BLaER1 (cell line): Measurements from ENCODE around the gene ANKS1B.

ENCODE experiments used
- H3K27ac ChIP-seq: shearing (Covaris generic); formaldehyde crosslinking; 2 replicates; pipeline ENCODE4 v1.8.1; 2022
- H3K27me3 ChIP-seq: shearing (Covaris generic); formaldehyde crosslinking; 2 replicates; pipeline ENCODE4 v1.8.1; 2022
- H3K36me3 ChIP-seq: shearing (Covaris generic); formaldehyde crosslinking; 2 replicates; pipeline ENCODE4 v1.8.1; 2022
- H3K4me1 ChIP-seq: shearing (Covaris generic); formaldehyde crosslinking; 2 replicates; pipeline ENCODE4 v1.8.1; 2022
- H3K4me2 ChIP-seq: shearing (Covaris generic); formaldehyde crosslinking; 2 replicates; pipeline ENCODE4 v1.8.1; 2022
- H3K4me3 ChIP-seq: shearing (Covaris generic); formaldehyde crosslinking; 2 replicates; pipeline ENCODE4 v1.8.1; 2022
- H3K9ac ChIP-seq: shearing (Covaris generic); formaldehyde crosslinking; 2 replicates; pipeline ENCODE4 v1.8.1; 2022
- H3K9me3 ChIP-seq: shearing (Covaris generic); formaldehyde crosslinking; 2 replicates; pipeline ENCODE4 v1.8.1; 2022
- H4K20me1 ChIP-seq: shearing (Covaris generic); formaldehyde crosslinking; 2 replicates; pipeline ENCODE4 v1.8.1; 2022
- Cebpa-rat ChIP-seq: shearing (Covaris generic); IDR thresholded peaks from 2 replicates; pipeline ENCODE4 v1.8.1; 2022

The ANKS1B gene

DNA sequence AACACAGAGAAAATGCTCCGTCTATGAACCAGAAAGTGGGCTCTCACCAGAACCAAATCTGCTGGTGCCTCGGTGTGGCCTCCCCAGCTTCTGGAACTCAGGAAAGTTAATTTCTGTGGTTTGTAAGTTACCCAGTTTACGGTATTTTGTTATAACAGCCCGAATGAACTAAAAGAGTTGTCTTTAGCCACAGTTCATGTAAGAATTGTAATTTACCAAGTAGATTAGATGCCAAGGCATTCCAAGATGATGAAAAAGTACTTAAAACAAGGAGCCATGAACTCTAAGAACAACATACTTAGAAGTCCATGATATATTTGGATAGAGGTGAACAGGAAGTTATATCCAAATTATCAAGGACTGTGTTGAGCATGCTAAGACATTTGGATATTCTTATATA is 597.1 kb downstream of the ANKS1B start:
- Histone ChIP-seq H4K20me1 (no peaks in the 10 kb centered on the region), H3K4me1 (peaks cover 56% of the 10 kb centered on the region), H3K9me3 (no peaks in the 10 kb centered on the region), H3K36me3 (peaks cover 47% of the 10 kb centered on the region), H3K27ac (peak overlapping the region; percentile 55), H3K27me3 (no peaks in the 10 kb centered on the region), H3K4me2 (no peak overlapping the region), H3K4me3 (no peak overlapping the region), H3K9ac (no peak overlapping the region)
- no peak for TF ChIP-seq Cebpa-rat

DNA sequence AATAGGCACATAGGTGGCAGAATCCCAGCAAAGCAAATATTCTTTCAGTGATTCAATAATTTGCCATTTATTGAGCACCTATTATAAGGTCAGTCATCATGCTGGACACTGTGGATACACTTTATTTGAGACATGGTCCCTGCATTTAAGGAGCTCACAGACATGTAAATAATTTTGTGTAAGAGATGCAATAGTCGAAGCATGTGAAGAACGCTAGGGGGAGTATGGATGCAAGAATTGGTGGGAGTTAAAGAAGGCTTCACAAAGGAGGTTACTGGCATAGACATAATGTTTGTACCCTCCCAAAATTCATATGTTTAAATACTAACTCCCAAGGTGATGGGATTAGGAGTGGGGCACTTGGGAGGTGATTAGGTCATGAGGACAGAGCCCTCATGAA is 597.8 kb downstream of the ANKS1B start:
- Histone ChIP-seq H3K9ac (no peak overlapping the region), H3K4me3 (no peak overlapping the region), H4K20me1 (no peaks in the 10 kb centered on the region), H3K27ac (no peak overlapping the region), H3K4me1 (peaks cover 49% of the 10 kb centered on the region), H3K27me3 (no peaks in the 10 kb centered on the region), H3K9me3 (no peaks in the 10 kb centered on the region), H3K4me2 (no peak overlapping the region), H3K36me3 (peaks cover 50% of the 10 kb centered on the region)
- TF ChIP-seq Cebpa-rat, result no peak

GRCh38 chr12:99383258-99383657 is 601.5 kb downstream of the ANKS1B start:
- peaks cover 25% of the 10 kb centered on the region for H3K4me1 ChIP-seq
- no peaks in the 10 kb centered on the region for H3K9me3 ChIP-seq
- no peaks in the 10 kb centered on the region for H4K20me1 ChIP-seq
- no peak overlapping the region for H3K9ac ChIP-seq
- no peak overlapping the region for H3K27ac ChIP-seq
- TF ChIP-seq Cebpa-rat, result no peak
- H3K4me3 ChIP-seq, result no peak overlapping the region
- no peak overlapping the region for H3K4me2 ChIP-seq
- peaks cover 64% of the 10 kb centered on the region for H3K36me3 ChIP-seq
- H3K27me3 ChIP-seq, result no peaks in the 10 kb centered on the region

GRCh38 chr12:99381992-99382391 is 602.7 kb downstream of the ANKS1B start:
- H3K36me3 ChIP-seq, result peaks cover 74% of the 10 kb centered on the region
- no peaks in the 10 kb centered on the region for H3K9me3 ChIP-seq
- H3K9ac ChIP-seq, result no peak overlapping the region
- H4K20me1 ChIP-seq, result no peaks in the 10 kb centered on the region
- H3K4me2 ChIP-seq, result no peak overlapping the region
- 0 out of 2 replicates have a peak overlapping the region, but pooled peaks have one; percentile 3 for H3K27ac ChIP-seq
- TF ChIP-seq Cebpa-rat, result no peak
- H3K4me1 ChIP-seq, result peaks cover 13% of the 10 kb centered on the region
- no peak overlapping the region for H3K4me3 ChIP-seq
- H3K27me3 ChIP-seq, result no peaks in the 10 kb centered on the region

GRCh38 chr12:99380701-99381100 is 604.0 kb downstream of the ANKS1B start:
- Histone ChIP-seq H3K4me3 (no peak overlapping the region), H3K36me3 (peaks cover 87% of the 10 kb centered on the region), H4K20me1 (no peaks in the 10 kb centered on the region)

DNA sequence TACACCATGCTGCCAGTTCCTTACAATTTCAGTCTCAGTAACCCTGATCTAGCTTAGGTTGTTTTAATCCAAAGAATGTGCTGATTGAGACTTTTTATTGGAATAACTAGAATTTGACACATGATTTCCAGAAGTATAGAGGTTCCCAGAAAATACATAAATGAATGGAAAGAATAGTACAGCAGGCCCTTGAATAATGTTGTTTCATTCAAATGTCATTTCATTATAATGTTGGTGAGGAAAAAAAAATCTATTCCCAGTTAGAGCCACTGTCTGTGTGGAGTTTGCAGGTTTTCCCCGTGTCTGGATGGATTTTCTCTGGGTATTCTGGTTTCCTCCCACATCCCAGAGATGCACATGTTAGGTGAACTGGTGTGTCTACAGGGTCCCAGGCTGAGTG is 610.7 kb downstream of the ANKS1B start:
- TF ChIP-seq Cebpa-rat, result no peak

More at GRCh38 chr12:99380701-99381100, 604.0 kb downstream of the ANKS1B start:
- Histone ChIP-seq H3K9ac (no peak overlapping the region), H3K27me3 (no peaks in the 10 kb centered on the region), H3K27ac (no peak overlapping the region), H3K9me3 (no peaks in the 10 kb centered on the region), H3K4me2 (peak overlapping the region; percentile 30), H3K4me1 (peaks cover 13% of the 10 kb centered on the region)
- no peak for TF ChIP-seq Cebpa-rat

GRCh38 chr12:99372257-99372920 is 612.3 kb downstream of the ANKS1B start:
- no peak overlapping the region for H3K4me2 ChIP-seq
- H4K20me1 ChIP-seq, result no peaks in the 10 kb centered on the region
- H3K36me3 ChIP-seq, result peaks cover 53% of the 10 kb centered on the region
- no peak overlapping the region for H3K9ac ChIP-seq
- no peak overlapping the region for H3K27ac ChIP-seq
- no peaks in the 10 kb centered on the region for H3K9me3 ChIP-seq
- no peak for TF ChIP-seq Cebpa-rat
- H3K4me1 ChIP-seq, result no peaks in the 10 kb centered on the region
- no peak overlapping the region for H3K4me3 ChIP-seq
- no peaks in the 10 kb centered on the region for H3K27me3 ChIP-seq

More for the DNA sequence above, 610.7 kb downstream of the ANKS1B start:
- H3K9me3 ChIP-seq, result no peaks in the 10 kb centered on the region
- no peaks in the 10 kb centered on the region for H4K20me1 ChIP-seq
- no peaks in the 10 kb centered on the region for H3K4me1 ChIP-seq
- H3K27ac ChIP-seq, result no peak overlapping the region
- peaks cover 67% of the 10 kb centered on the region for H3K36me3 ChIP-seq
- no peak overlapping the region for H3K4me3 ChIP-seq
- H3K4me2 ChIP-seq, result no peak overlapping the region
- H3K27me3 ChIP-seq, result no peaks in the 10 kb centered on the region
- no peak overlapping the region for H3K9ac ChIP-seq

- TF ChIP-seq Cebpa-rat, result no peak
- H3K9ac ChIP-seq, result no peak overlapping the region
- H3K27ac ChIP-seq, result no peak overlapping the region
- no peak overlapping the region for H3K4me2 ChIP-seq
- H3K4me1 ChIP-seq, result no peaks in the 10 kb centered on the region
- H3K4me3 ChIP-seq, result no peak overlapping the region
- H4K20me1 ChIP-seq, result no peaks in the 10 kb centered on the region
- no peaks in the 10 kb centered on the region for H3K9me3 ChIP-seq
- no peaks in the 10 kb centered on the region for H3K27me3 ChIP-seq
- H3K36me3 ChIP-seq, result peaks cover 44% of the 10 kb centered on the region
Measured at GRCh38 chr12:99370421-99371138, 614.2 kb downstream of the ANKS1B start.

DNA sequence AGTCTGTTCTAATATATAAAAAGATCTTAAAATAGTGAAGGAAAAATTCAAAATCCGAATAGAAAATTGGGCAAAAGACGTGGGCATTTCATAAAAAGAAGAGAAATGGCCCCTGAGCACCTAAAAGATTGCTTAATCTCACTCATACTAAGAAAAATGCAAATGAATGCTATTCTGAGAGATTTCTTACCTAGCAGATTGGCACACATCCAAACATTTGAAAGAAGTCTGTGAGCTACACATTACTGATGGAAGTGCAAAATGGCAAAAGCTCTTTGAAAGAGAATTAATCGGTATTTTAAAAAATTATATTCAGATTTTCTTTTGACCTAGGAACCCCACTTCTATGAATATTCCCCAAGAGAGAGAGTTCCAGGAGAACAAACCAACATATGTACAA is 617.6 kb downstream of the ANKS1B start:
- H4K20me1 ChIP-seq, result no peaks in the 10 kb centered on the region
- H3K4me3 ChIP-seq, result no peak overlapping the region
- H3K9me3 ChIP-seq, result no peaks in the 10 kb centered on the region
- no peaks in the 10 kb centered on the region for H3K4me1 ChIP-seq
- no peaks in the 10 kb centered on the region for H3K27me3 ChIP-seq
- no peak overlapping the region for H3K4me2 ChIP-seq
- no peak overlapping the region for H3K9ac ChIP-seq
- no peak for TF ChIP-seq Cebpa-rat
- H3K27ac ChIP-seq, result no peak overlapping the region
- H3K36me3 ChIP-seq, result peaks cover 32% of the 10 kb centered on the region

- Histone ChIP-seq H3K4me1 (no peaks in the 10 kb centered on the region), H3K36me3 (peaks cover 33% of the 10 kb centered on the region), H3K27me3 (no peaks in the 10 kb centered on the region), H4K20me1 (no peaks in the 10 kb centered on the region), H3K4me2 (no peak overlapping the region), H3K4me3 (no peak overlapping the region), H3K9ac (no peak overlapping the region), H3K27ac (no peak overlapping the region), H3K9me3 (peaks cover 2% of the 10 kb centered on the region; the same call in 1 of the 2 replicates)
- TF ChIP-seq Cebpa-rat, result no peak
Measured at GRCh38 chr12:99352269-99352668, 632.5 kb downstream of the ANKS1B start.
